MCF 10A (cell line): ENCODE data around the gene OSBP2. TPM values are rescaled to one million over a fixed set of nuclear protein-coding genes. Genes with fewer than 3 reads are reported as not detected.

Experiments used
- BruUV-seq: library from RNA; stranded (reverse); fragments of 400-500 nt; replicated peaks from 2 replicates; lab custom pipeline; 2021; lab: Mats Ljungman, UMichigan
- CTCF ChIA-PET: fragments of 300-600 bp; sonication (Branson Sonifier 250); formaldehyde crosslinking; extraction: SDS; loops from one replicate; lab custom pipeline; 2021; ENCODE audit warnings: antibody characterized with exemption, inconsistent platforms; lab: Yijun Ruan, JAX
- POLR2A ChIA-PET: fragments of 300-600, 350-650 bp; sonication (Branson Sonifier 250); formaldehyde crosslinking; extraction: SDS; loops from one replicate; lab custom pipeline; 2020; ENCODE audit warnings: antibody characterized with exemption, inconsistent platforms; lab: Yijun Ruan, JAX
- DNase-seq: peaks from one replicate; pipeline ENCODE4 v3.0.0-alpha.2; 2018; ENCODE audit not compliant: unreplicated experiment
- H3K27ac Mint-ChIP-seq: one replicate; pipeline ENCODE4 v1.8.0; 2022; ENCODE audit warnings: mild to moderate bottlenecking, low read depth, mixed read lengths; ENCODE audit not compliant: unreplicated experiment
- H3K27me3 Mint-ChIP-seq: one replicate; pipeline ENCODE4 v1.8.0; 2022; ENCODE audit warnings: mixed read lengths; ENCODE audit not compliant: insufficient read depth, unreplicated experiment
- H3K36me3 Mint-ChIP-seq: one replicate; pipeline ENCODE4 v1.8.0; 2022; ENCODE audit warnings: mild to moderate bottlenecking, moderate library complexity, mixed read lengths; ENCODE audit not compliant: insufficient read depth, unreplicated experiment
- H3K4me1 Mint-ChIP-seq: one replicate; pipeline ENCODE4 v1.8.0; 2022; ENCODE audit warnings: mixed read lengths; ENCODE audit not compliant: insufficient read depth, unreplicated experiment
- H3K4me3 Mint-ChIP-seq: one replicate; pipeline ENCODE4 v1.8.0; 2022; ENCODE audit warnings: mild to moderate bottlenecking, moderate library complexity, mixed read lengths; ENCODE audit not compliant: unreplicated experiment
- H3K9me3 Mint-ChIP-seq: one replicate; pipeline ENCODE4 v1.8.0; 2022; ENCODE audit warnings: mixed read lengths; ENCODE audit not compliant: unreplicated experiment
- CTCF ChIP-seq: fragments of 200-600 bp; IDR thresholded peaks from one replicate; pipeline ENCODE4 v1.8.0; 2022; ENCODE audit warnings: antibody characterized with exemption, mild to moderate bottlenecking; ENCODE audit not compliant: unreplicated experiment
- intact Hi-C: fragments of 100-400 bp; cut with micrococcal nuclease; formaldehyde crosslinking; loops from 2 replicates; pipeline ENCODE4 v1.14.1; 2022
- total RNA-seq: library from RNA; stranded (reverse); gene quantifications from 2 replicates; pipeline ENCODE4 v1.2.3, GENCODE V29; 2022

OSBP2 gene
- total RNA-seq, 1 experiment from 2014 or later, result 276 TPM

GRCh38 chr22:30717331-30717921, 22.8 kb downstream of the OSBP2 start:
- ChIA-PET POLR2A (no interaction called here), CTCF (interaction anchor here (0.6 to 0.8 kb wide), 2 partner anchors 15 to 236 kb away, joined by 3 read pairs; no protein-coding TSS in a partner anchor)
- H3K9me3 Mint-ChIP-seq, result no peaks in the 10 kb centered on the region
- H3K4me1 Mint-ChIP-seq, result peaks cover 15% of the 10 kb centered on the region
- BruUV-seq, result no TSS peak
- intact Hi-C loops, result no loop called here
- no peak overlapping the region for H3K27ac Mint-ChIP-seq
- H3K36me3 Mint-ChIP-seq, result peaks cover 6% of the 10 kb centered on the region
- TF ChIP-seq CTCF, result no peak
- no peaks in the 10 kb centered on the region for H3K27me3 Mint-ChIP-seq
- H3K4me3 Mint-ChIP-seq, result no peak overlapping the region
- DNase-seq, result peak; percentile 92

GRCh38 chr22:30717952-30718351, 23.3 kb downstream of the OSBP2 start:
- TF ChIP-seq CTCF, result no peak
- Mint-ChIP-seq H3K4me3 (no peak overlapping the region), H3K9me3 (no peaks in the 10 kb centered on the region), H3K27me3 (no peaks in the 10 kb centered on the region), H3K27ac (no peak overlapping the region), H3K4me1 (peaks cover 15% of the 10 kb centered on the region), H3K36me3 (peaks cover 6% of the 10 kb centered on the region)
- CTCF ChIA-PET, result interaction anchor here (0.8 kb wide), 1 partner anchor 16 kb away, joined by 3 read pairs; no protein-coding TSS in a partner anchor
- POLR2A ChIA-PET, result no interaction called here
- intact Hi-C loops, result no loop called here
- BruUV-seq, result no TSS peak
- DNase-seq, result no peak

GRCh38 chr22:30718491-30718890, 23.8 kb downstream of the OSBP2 start:
- Mint-ChIP-seq H3K4me1 (peaks cover 15% of the 10 kb centered on the region), H3K4me3 (no peak overlapping the region), H3K36me3 (peaks cover 6% of the 10 kb centered on the region), H3K27me3 (no peaks in the 10 kb centered on the region), H3K27ac (no peak overlapping the region), H3K9me3 (no peaks in the 10 kb centered on the region)
- intact Hi-C loops, result no loop called here
- TF ChIP-seq CTCF, result no peak
- POLR2A ChIA-PET, result no interaction called here
- CTCF ChIA-PET, result no interaction called here
- BruUV-seq, result no TSS peak
- no peak for DNase-seq

GRCh38 chr22:30718938-30719337, 24.3 kb downstream of the OSBP2 start:
- intact Hi-C loops, result no loop called here
- H3K9me3 Mint-ChIP-seq, result no peaks in the 10 kb centered on the region
- H3K4me3 Mint-ChIP-seq, result no peak overlapping the region
- ChIA-PET CTCF (no interaction called here), POLR2A (no interaction called here)
- H3K4me1 Mint-ChIP-seq, result peaks cover 15% of the 10 kb centered on the region
- no peaks in the 10 kb centered on the region for H3K27me3 Mint-ChIP-seq
- BruUV-seq, result no TSS peak
- DNase-seq, result no peak
- TF ChIP-seq CTCF, result no peak
- H3K36me3 Mint-ChIP-seq, result peaks cover 6% of the 10 kb centered on the region
- H3K27ac Mint-ChIP-seq, result no peak overlapping the region
